K562 (cell line): ENCODE measurements around the gene AIG1. TPM values are rescaled to one million over a fixed set of nuclear protein-coding genes. Genes with fewer than 3 reads are reported as not detected.

Experiments used
- ATAC-seq: fragments of 200-7000 bp; cut with Tn5 transposase; 3 replicates; pipeline ENCODE4 v1.9.1; 2020; ENCODE audit warnings: moderate library complexity
- BruUV-seq: library from RNA; stranded (reverse); fragments of 400-500 nt; replicated peaks from 2 replicates; lab custom pipeline; 2021; lab: Mats Ljungman, UMichigan
- CTCF ChIA-PET: fragments of 300-600 bp; formaldehyde crosslinking; extraction: SDS; loops from one replicate; lab custom pipeline; 2021; ENCODE audit warnings: low intra/inter-chr PET ratio; lab: Yijun Ruan, JAX
- POLR2A ChIA-PET: fragments of 300-600, 350-650 bp; sonication (Branson Sonifier 250); formaldehyde crosslinking; extraction: SDS; loops from one replicate; lab custom pipeline; 2021; ENCODE audit warnings: antibody characterized with exemption, inconsistent platforms; lab: Yijun Ruan, JAX
- DNase-seq, 4 experiments: peaks; one replicate each; pipeline versions ENCODE4 v3.0.0 to v3.0.0-alpha.2; 2011 to 2018; ENCODE audit warnings: low spot score in 3 of 4, mixed read lengths in 3 of 4; ENCODE audit errors: extremely low read depth in 1 of 4
- FAIRE-seq: peaks from 2 replicates; lab custom pipeline; 2011; peaks lifted over from hg19 to GRCh38; lab: Jason Lieb, UNC
- H2AFZ ChIP-seq: 2 replicates; pipeline ENCODE4 v1.6.0; 2011; ENCODE audit warnings: low read depth, low read length, control low read depth, inconsistent platforms
- H3K27ac ChIP-seq: fragments of 200-600 bp; 3 replicates; pipeline ENCODE4 v1.8.0; 2011; ENCODE audit warnings: low read depth, mild to moderate bottlenecking, control low read depth, inconsistent platforms, low read length, moderate library complexity, mixed read lengths; ENCODE audit errors: extremely low read depth
- H3K27me3 ChIP-seq, 2 experiments: fragments of 300-600 bp in 1 of 2; 2 replicates in 1 of 2; 3 replicates in 1 of 2; pipeline versions ENCODE4 v1.6.0 to v1.8.0; 2011; ENCODE audit warnings: inconsistent platforms in 2 of 2, low read length in 2 of 2, mild to moderate bottlenecking in 1 of 2, mixed read lengths in 1 of 2, moderate library complexity in 1 of 2; ENCODE audit not compliant: control insufficient read depth in 2 of 2, insufficient read depth in 2 of 2
- H3K36me3 ChIP-seq: fragments of 300-600 bp; 3 replicates; pipeline ENCODE4 v1.8.0; 2011; ENCODE audit warnings: mild to moderate bottlenecking, low read length, inconsistent platforms; ENCODE audit not compliant: control insufficient read depth, insufficient read depth
- H3K4me1 ChIP-seq, 2 experiments: fragments of 200-600 bp in 1 of 2; replicated peaks in 1 of 2; 2 replicates in 1 of 2; 3 replicates in 1 of 2; pipeline versions ENCODE4 v1.5.1 to v1.8.0; 2011; ENCODE audit warnings: inconsistent platforms in 2 of 2, low read length in 2 of 2, mild to moderate bottlenecking in 1 of 2, mixed read lengths in 1 of 2, moderate library complexity in 1 of 2; ENCODE audit not compliant: control insufficient read depth in 2 of 2, insufficient read depth in 2 of 2
- H3K4me2 ChIP-seq: 2 replicates; pipeline ENCODE4 v1.6.1; 2011; ENCODE audit warnings: low read length, control low read depth, inconsistent platforms, mixed read lengths; ENCODE audit not compliant: insufficient read depth
- H3K4me3 ChIP-seq: fragments of 200-600 bp; sonication (generic), shearing (Covaris generic); 2 replicates; pipeline ENCODE4 v1.5.1; 2016; ENCODE audit warnings: control low read depth, inconsistent platforms
- H3K79me2 ChIP-seq: fragments of 200-600 bp; 3 replicates; pipeline ENCODE4 v1.8.0; 2011; ENCODE audit warnings: low read length, inconsistent platforms; ENCODE audit not compliant: control insufficient read depth, insufficient read depth
- H3K9ac ChIP-seq, 2 experiments: 2 replicates each; pipeline versions ENCODE4 v1.6.0 to v1.6.1; 2011; ENCODE audit warnings: low read depth in 2 of 2, low read length in 2 of 2, control low read depth in 1 of 2, inconsistent platforms in 1 of 2, mild to moderate bottlenecking in 1 of 2, mixed read lengths in 1 of 2; ENCODE audit not compliant: insufficient read depth in 1 of 2
- H3K9me1 ChIP-seq: one replicate; pipeline ENCODE4 v1.6.0; 2011; ENCODE audit warnings: inconsistent platforms, mild to moderate bottlenecking, low read length, moderate library complexity; ENCODE audit not compliant: control insufficient read depth, insufficient read depth
- H3K9me3 ChIP-seq: replicated peaks from 2 replicates; pipeline ENCODE4 v1.5.1; 2011; ENCODE audit warnings: low read depth, low read length, inconsistent platforms; ENCODE audit not compliant: control insufficient read depth, insufficient read depth
- H4K20me1 ChIP-seq: replicated peaks from 2 replicates; pipeline ENCODE4 v1.6.1; 2011; ENCODE audit warnings: low read length, inconsistent platforms, mixed read lengths; ENCODE audit not compliant: control insufficient read depth, insufficient read depth
- CTBP1 ChIP-seq: fragments of 450-650 bp; IDR thresholded peaks from 2 replicates; pipeline ENCODE4 v1.6.1; 2016; ENCODE audit warnings: borderline replicate concordance
- NR4A1 ChIP-seq, 2 experiments: fragments of 250-450 bp in 1 of 2; fragments of 450-650 bp in 1 of 2; sonication (Bioruptor Pico) in 1 of 2; IDR thresholded peaks; 2 replicates each; pipeline versions ENCODE4 v1.4.0 to v1.6.1; 2016 to 2020; ENCODE audit warnings: mild to moderate bottlenecking in 2 of 2, missing compliant biosample characterization in 1 of 2, missing genetic modification characterization in 1 of 2, moderate library complexity in 1 of 2
- PHF21A ChIP-seq: fragments of 450-650 bp; IDR thresholded peaks from 2 replicates; pipeline ENCODE4 v1.6.1; 2017; ENCODE audit warnings: low read depth, borderline replicate concordance
- RFX7 ChIP-seq: fragments of 250-450 bp; sonication (Bioruptor Pico); IDR thresholded peaks from 2 replicates; pipeline ENCODE4 v1.5.1; 2021; ENCODE audit warnings: mild to moderate bottlenecking
- RHOXF2B ChIP-seq: fragments of 250-450 bp; sonication (Bioruptor Pico); conservative IDR thresholded peaks from 2 replicates; pipeline ENCODE4 v1.5.1; 2021
- SLC30A9 ChIP-seq: fragments of 250-450 bp; sonication (Bioruptor Pico); IDR thresholded peaks from 2 replicates; pipeline ENCODE4 v1.8.0; 2022; ENCODE audit warnings: mild to moderate bottlenecking, moderate library complexity
- SOX6 ChIP-seq: fragments of 450-650 bp; IDR thresholded peaks from 2 replicates; pipeline ENCODE4 v1.6.1; 2014; ENCODE audit warnings: mild to moderate bottlenecking
- THRAP3 ChIP-seq: fragments of 450-650 bp; IDR thresholded peaks from 2 replicates; pipeline ENCODE4 v1.6.1; 2016; ENCODE audit warnings: mild to moderate bottlenecking, inconsistent platforms, borderline replicate concordance
- ZBTB1 ChIP-seq: sonication (generic); formaldehyde crosslinking; IDR thresholded peaks from 2 replicates; pipeline ENCODE4 v1.8.1; 2023; ENCODE audit warnings: missing genetic modification reagents, low read depth, mild to moderate bottlenecking, borderline replicate concordance
- ZNF175 ChIP-seq: fragments of 200-800 bp; sonication (Bioruptor generic); IDR thresholded peaks from 2 replicates; pipeline ENCODE4 v1.6.1; 2016; ENCODE audit warnings: low read depth, mild to moderate bottlenecking, missing genetic modification characterization, missing compliant biosample characterization
- ZNF785 ChIP-seq: fragments of 250-450 bp; sonication (Bioruptor Pico); IDR thresholded peaks from 2 replicates; pipeline ENCODE4 v1.4.0; 2020; ENCODE audit warnings: mild to moderate bottlenecking
- WGBS: fragments of 100-300 bp; shearing (Covaris generic); methylation state at CpG from one replicate; pipeline ENCODE4 v1.1.6; 2016; ENCODE audit warnings: low coverage, mixed read lengths; ENCODE audit not compliant: insufficient coverage; ENCODE audit errors: missing lambda C conversion rate; 5-methylcytosine and 5-hydroxymethylcytosine counted together
- in situ Hi-C: fragments of 300-500 bp; cut with MboI; formaldehyde crosslinking; loops from 4 replicates; pipeline ENCODE4 v1.15.0; 2018; ENCODE audit warnings: inconsistent platforms, mixed read lengths
- intact Hi-C: fragments of 100-400 bp; cut with micrococcal nuclease; formaldehyde crosslinking; loops from 2 replicates; pipeline ENCODE4 v1.14.2; 2022
- polyA plus RNA-seq, 8 experiments: library from polyadenylated mRNA; depleted of rRNA in 4 of 8; stranded (reverse) in 5 of 8; unstranded in 3 of 8; fragments of >200 nt; fragmentation: Nextera tagmentation in 2 of 8; fragmentation: Illumina TruSeq in 1 of 8; extraction: Ambion mirVana in 2 of 8; extraction: Trizol in 1 of 8; gene quantifications; 2 replicates each; pipeline versions ENCODE4 v1.2.1 to v1.2.3, GENCODE V29; 2011 to 2014; ENCODE audit warnings: inconsistent platforms in 1 of 8, missing spikeins in 1 of 8
- total RNA-seq, 7 experiments: library from RNA; depleted of rRNA in 6 of 7; stranded (reverse); fragments of >200 nt in 6 of 7; fragmentation: Illumina TruSeq in 2 of 7; extraction: Trizol in 2 of 7; gene quantifications; 2 replicates each; pipeline versions ENCODE4 v1.2.1 to v1.2.3, GENCODE V29; 2011 to 2021; ENCODE audit warnings: low replicate concordance in 1 of 7
- TF ChIP-seq, protein P1 (sequence below): fragments of 250-450 bp; sonication (Bioruptor Pico); IDR thresholded peaks from 2 replicates; pipeline ENCODE4 v1.4.0; 2020; ENCODE audit warnings: borderline replicate concordance
- TF ChIP-seq, protein P2 (sequence below): sonication (generic); formaldehyde crosslinking; IDR thresholded peaks from 2 replicates; pipeline ENCODE4 v1.9.0; 2022; ENCODE audit warnings: mild to moderate bottlenecking, missing genetic modification reagents
- TF ChIP-seq, protein P3 (sequence below), 2 experiments: IDR thresholded peaks in 1 of 2; conservative IDR thresholded peaks in 1 of 2; 2 replicates each; pipeline ENCODE4 v1.6.1; 2016; ENCODE audit warnings: low read depth in 2 of 2, mild to moderate bottlenecking in 1 of 2, missing compliant biosample characterization in 1 of 2, missing genetic modification characterization in 1 of 2, moderate library complexity in 1 of 2

The AIG1 gene
- total and polyA plus RNA-seq, 9 of the 15 experiments (the other 6 are each of a cell fraction or from before 2014, with no cell fraction given), result 74.8 to 333 (median 127) TPM

DNA sequence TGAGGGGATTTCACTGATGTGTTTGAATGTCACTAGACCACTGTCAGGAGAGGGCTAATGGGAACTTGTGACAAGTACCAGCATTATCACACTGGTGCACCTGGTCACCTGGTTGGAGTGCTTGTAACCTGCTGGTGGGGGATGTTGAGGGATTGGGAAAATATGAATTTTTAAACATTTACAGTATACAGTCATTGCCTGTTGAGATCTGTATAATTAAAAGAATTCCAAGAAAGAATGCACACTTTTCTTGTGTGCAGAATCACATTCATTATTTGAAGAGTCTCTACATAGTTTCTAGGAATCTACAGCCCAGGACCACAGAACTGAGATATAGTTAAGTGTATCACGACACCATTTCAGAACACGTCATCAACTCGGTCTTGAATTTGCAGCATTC, 118.4 kb downstream of the AIG1 start:
- no peak for DNase-seq
- WGBS, result 85% methylated on average over 3 of the region's 3 CpGs
- H3K9me1 ChIP-seq, result peaks cover 5% of the 10 kb centered on the region
- TF ChIP-seq SOX6, result no peak
- TF ChIP-seq THRAP3, result no peak
- TF ChIP-seq CTBP1, result no peak
- no peak for TF ChIP-seq PHF21A
- no peak for TF ChIP-seq RFX7 (CRISPR knock-in tag)
- no peak for TF ChIP-seq SLC30A9
- TF ChIP-seq, protein P1, sequence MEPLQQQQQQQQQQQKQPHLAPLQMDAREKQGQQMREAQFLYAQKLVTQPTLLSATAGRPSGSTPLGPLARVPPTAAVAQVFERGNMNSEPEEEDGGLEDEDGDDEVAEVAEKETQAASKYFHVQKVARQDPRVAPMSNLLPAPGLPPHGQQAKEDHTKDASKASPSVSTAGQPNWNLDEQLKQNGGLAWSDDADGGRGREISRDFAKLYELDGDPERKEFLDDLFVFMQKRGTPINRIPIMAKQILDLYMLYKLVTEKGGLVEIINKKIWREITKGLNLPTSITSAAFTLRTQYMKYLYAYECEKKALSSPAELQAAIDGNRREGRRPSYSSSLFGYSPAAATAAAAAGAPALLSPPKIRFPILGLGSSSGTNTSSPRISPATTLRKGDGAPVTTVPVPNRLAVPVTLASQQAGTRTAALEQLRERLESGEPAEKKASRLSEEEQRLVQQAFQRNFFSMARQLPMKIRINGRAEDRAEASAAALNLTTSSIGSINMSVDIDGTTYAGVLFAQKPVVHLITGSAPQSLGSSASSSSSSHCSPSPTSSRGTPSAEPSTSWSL (CRISPR knock-in tag), result no peak
- no peak for TF ChIP-seq RHOXF2B
- TF ChIP-seq ZNF785 (CRISPR knock-in tag), result no peak
- TF ChIP-seq ZBTB1 (CRISPR knock-in tag), result no peak
- TF ChIP-seq ZNF175, result no peak
- TF ChIP-seq NR4A1 (CRISPR knock-in tag; IDR thresholded peaks at IDR 0.05), result no peak
- no peak for TF ChIP-seq NR4A1 (tag; IDR thresholded peaks at IDR 0.05)
- TF ChIP-seq, protein P2, sequence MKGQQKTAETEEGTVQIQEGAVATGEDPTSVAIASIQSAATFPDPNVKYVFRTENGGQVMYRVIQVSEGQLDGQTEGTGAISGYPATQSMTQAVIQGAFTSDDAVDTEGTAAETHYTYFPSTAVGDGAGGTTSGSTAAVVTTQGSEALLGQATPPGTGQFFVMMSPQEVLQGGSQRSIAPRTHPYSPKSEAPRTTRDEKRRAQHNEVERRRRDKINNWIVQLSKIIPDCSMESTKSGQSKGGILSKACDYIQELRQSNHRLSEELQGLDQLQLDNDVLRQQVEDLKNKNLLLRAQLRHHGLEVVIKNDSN (CRISPR knock-in tag), result no peak
- TF ChIP-seq, protein P3, sequence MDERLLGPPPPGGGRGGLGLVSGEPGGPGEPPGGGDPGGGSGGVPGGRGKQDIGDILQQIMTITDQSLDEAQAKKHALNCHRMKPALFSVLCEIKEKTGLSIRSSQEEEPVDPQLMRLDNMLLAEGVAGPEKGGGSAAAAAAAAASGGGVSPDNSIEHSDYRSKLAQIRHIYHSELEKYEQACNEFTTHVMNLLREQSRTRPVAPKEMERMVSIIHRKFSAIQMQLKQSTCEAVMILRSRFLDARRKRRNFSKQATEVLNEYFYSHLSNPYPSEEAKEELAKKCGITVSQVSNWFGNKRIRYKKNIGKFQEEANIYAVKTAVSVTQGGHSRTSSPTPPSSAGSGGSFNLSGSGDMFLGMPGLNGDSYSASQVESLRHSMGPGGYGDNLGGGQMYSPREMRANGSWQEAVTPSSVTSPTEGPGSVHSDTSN (CRISPR knock-in tag; IDR thresholded peaks at IDR 0.05; ENCODE audit: low read depth), result no peak
- TF ChIP-seq, protein P3 (tag; conservative IDR thresholded peaks at IDR 0.05; ENCODE audit: low read depth), result no peak
- TF ChIP-seq, all 486 proteins: peak for 0
- no peak overlapping the region for H2AFZ ChIP-seq
- BruUV-seq, result no TSS peak
- intact Hi-C loops, result no loop called here
- peaks cover 98% of the 10 kb centered on the region for H3K36me3 ChIP-seq
- no peak overlapping the region for H3K9ac ChIP-seq
- H4K20me1 ChIP-seq, result no peaks in the 10 kb centered on the region; the same call in 1 of the 2 replicates
- H3K27ac ChIP-seq, result no peak overlapping the region
- ATAC-seq (no peak), FAIRE-seq (no peak)
- no peak overlapping the region for H3K4me3 ChIP-seq
- H3K79me2 ChIP-seq, result peaks cover 99% of the 10 kb centered on the region
- H3K4me1 ChIP-seq, result peaks cover 0 to 10% of the 10 kb centered on the region in 2 experiments; a peak in 3 of 5 replicates
- in situ Hi-C loops, result no loop called here
- H3K27me3 ChIP-seq, result no peaks in the 10 kb centered on the region
- no peak overlapping the region for H3K4me2 ChIP-seq
- POLR2A ChIA-PET, result interaction anchor here (0.6 kb wide), 2 partner anchors 13 to 36 kb away, joined by 3 read pairs; no protein-coding TSS in a partner anchor
- CTCF ChIA-PET, result no interaction called here
- H3K9me3 ChIP-seq, result peaks cover 9% of the 10 kb centered on the region
